Testis (tissue), 2 donors: Measurements from ENCODE around the gene FLYWCH1.

ENCODE experiments used
- CTCF ChIP-seq, 3 experiments: fragments of 450-650 bp in 2 of 3; fragments of 200-600 bp in 1 of 3; sonication (generic) in 1 of 3; IDR thresholded peaks; one replicate each; pipeline ENCODE4 v1.5.1; 2016 to 2019; ENCODE audit warnings: antibody characterized with exemption in 3 of 3, mild to moderate bottlenecking in 2 of 3, moderate library complexity in 1 of 3
- POLR2A ChIP-seq: fragments of 450-650 bp; IDR thresholded peaks from one replicate; pipeline ENCODE4 v1.6.1; 2017; ENCODE audit warnings: antibody characterized with exemption, mild to moderate bottlenecking, moderate library complexity

GRCh38 chr16:2895813-2896212, 15.9 kb upstream of the FLYWCH1 start:
- TF ChIP-seq CTCF (IDR thresholded peaks at IDR 0.05), result no peak
- TF ChIP-seq POLR2A, result no peak
